G401.6 (cell line): ENCODE measurements around the gene CHMP1A.
A peak's percentile ranks its signal among the peaks of the same experiment; 100 is the strongest.

Experiments
- FAIRE-seq: peaks from 2 replicates; lab custom pipeline; 2012; peaks lifted over from hg19 to GRCh38; lab: Jason Lieb, UNC

CHMP1A gene

DNA sequence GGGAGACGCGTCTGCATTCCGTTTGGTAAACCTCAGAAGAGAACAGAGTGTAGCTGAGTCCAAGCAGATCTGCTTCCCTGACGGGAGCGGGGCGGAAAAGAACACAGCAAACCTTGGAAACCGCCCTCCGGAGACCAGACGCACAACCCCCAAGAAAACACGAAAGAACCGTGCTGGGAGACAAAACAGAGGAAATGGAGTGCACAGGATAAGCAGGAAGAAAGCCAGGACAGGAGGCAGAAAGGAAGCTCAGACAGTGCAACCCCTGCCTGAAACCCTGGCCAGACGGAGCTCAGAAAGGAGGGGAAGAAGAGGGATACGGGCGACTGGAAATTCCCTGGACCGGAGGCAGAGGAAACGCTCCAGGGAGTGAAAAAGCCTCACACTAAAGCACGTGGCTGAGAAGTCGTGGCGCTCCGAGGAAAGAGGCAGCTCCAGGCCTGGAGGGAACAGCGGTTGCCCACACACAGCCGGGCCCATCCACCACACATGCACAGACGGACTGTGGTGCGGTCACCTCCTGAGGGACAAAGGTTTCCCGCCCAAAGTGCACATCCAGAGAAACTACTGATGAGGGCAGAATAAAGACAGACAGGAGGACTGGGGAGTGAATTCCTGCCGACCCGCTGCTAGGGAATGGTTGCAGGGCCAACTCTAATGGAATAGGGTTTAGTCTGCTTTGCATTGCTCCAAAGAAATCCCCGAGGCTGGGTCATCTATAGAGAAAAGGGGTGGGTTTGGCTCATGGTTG, 33.8 kb downstream of the CHMP1A start:
- FAIRE-seq, result no peak

DNA sequence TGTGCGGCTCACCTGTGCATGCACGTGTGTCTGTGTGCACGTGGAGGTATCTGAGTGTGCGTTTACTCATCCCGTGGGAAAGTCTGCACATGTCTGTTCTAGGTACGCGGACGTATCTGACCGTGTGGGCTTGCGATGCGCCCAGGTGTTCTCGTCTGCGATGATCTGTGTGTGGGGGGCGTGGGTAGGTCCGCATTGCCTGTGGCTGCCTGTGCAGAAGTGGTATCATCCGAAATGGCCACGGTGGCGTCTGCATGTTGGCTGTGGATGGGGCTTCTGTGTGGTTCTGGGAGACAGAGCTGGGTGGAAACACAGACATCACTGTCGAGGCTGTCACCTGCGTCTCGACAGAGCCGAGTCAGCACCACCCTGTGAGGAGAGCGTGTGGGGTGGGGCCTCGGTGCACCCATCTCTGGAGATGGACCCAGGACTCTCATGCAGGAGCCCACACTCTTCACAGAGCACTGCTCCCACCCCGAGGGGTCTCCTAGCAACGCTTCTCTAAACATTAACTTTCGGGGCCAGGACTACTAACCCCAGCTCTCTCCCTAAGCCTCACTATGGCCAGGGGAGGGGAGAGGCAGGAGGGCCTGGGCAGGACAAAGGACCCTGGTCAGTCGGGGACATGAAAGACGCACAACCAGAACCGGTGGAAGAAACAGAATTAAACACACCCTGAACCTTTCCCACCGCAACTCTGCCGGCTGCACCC, 35.7 kb downstream of the CHMP1A start:
- no peak for FAIRE-seq

DNA sequence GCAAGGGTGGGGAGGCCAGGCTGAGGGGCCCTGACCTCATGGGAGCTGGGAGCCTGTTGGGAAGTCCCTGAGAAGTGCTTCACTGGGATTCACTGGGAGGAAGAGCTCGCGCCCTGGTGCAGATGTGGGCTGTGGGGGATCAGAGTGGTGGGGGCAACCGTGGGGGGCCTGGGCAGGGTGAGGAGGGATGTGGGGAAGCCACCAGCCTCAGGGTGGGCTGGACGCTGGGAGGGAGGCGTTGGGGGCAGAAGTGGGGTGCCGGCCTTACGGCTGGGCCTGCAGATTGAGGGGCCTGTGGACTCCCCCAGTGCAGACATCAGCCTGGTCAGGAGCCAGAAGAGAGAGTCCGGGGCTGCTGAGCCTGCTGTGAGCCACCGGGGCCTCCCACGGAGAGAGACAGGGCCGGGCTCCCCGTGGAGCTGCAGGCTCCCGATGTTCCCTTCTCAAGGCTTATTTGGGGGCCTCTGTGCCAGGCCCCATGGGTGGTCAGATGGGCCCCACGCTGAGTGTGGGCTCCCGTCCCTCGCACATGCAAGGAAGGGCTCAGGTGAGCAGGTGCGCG, 36.3 kb downstream of the CHMP1A start:
- no peak for FAIRE-seq

DNA sequence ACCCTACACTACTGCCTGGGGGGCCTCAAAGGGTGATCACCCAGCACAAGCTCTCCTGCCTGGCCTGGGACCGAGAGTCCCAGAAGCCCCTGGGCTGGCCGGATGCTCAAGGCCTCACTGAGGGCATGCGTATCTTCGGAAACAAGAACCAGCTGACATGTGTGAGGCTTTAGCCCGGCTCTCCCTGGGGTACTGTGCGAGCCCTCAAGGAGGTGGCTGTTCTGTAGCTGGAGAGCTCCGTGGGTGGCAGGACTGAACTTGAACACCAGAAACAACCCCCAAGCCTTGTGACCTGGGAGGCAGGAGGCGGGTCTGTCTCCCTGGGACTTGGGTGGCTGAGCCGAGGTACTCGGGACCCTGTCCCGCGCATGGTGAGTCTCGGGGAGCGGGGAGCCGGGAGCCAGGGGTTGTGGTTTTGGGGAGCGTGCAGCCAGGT, 37.1 kb downstream of the CHMP1A start:
- no peak for FAIRE-seq

DNA sequence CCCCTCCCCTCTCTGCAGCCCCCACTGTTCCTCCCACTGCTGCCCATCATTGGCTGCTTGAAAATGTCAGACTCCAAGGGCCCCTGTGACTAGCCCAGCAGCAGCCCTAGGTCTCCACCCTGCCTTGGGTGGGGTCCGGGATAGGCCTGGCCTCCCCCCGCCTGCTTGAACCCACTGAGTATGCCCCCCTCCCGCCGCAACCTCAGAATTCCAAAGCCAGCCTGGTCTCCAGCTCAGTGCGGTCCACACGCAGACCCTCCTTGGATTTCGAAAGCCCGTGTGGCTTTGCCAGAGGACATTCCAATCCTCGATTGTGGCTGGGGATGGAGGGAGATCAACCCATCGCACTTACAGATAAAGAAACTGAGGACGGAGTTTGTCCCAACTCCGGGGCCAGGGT, 37.7 kb downstream of the CHMP1A start:
- FAIRE-seq, result no peak

DNA sequence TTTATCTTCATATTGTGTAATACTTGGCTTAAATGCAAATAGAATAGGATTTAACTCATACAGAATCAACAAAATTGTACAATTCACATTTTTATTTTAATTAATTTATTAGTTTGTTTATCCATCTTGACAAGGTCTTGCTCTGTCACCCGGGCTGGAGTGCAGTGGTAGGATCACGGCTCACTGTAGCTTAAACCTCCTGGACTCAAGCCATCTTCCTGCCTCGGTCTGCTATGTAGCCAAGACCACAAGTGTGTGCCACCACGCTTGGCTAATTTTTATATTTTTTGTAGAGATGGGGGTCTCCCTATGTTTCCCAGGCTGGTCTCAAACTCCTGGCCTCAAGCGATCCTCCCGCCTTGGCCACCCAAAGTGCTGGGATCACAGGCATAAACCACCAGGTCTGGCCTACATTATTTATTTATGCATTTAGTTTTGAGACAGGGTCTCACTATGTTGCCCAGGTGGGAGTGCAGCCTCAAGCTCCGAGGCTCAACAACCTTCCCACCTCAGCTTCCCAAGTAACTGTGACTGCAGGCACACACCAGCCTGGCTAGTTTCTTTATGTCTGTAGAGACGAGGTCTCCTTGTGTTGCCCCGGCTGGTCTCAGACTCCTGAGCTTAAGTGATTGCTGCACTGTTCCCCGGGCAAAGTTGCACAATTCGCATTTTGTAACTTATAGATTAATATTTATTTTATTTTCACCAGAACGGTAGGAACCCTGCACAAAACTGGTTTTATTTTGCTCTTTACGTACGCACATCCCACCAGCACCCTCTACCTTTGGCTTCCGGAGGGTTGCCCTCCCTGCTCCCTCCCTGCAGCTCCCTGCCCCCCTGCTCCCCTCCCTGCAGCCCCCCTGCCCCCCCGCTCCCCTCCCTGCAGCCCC, 39.2 kb downstream of the CHMP1A start:
- FAIRE-seq, result peak; percentile 89

DNA sequence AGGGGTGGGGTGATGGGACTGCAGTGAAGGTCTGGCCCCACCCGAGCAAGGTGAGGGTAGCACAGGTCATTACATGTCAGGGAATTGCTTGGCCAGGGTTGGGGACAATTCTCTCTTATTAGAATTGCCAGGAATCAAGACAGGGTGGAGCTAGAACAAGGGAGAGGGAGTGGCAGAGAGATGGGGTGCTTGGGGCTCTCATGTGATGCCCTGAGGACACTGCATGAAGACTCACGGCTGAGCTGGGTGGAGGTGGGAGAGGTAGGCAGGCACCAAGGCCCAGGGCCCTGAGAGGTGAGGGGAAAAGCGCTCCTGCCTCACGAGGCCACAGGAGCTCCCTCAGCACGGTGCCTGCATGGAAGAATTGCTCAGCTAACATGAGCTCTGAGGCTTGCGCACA, 40.5 kb downstream of the CHMP1A start:
- no peak for FAIRE-seq

DNA sequence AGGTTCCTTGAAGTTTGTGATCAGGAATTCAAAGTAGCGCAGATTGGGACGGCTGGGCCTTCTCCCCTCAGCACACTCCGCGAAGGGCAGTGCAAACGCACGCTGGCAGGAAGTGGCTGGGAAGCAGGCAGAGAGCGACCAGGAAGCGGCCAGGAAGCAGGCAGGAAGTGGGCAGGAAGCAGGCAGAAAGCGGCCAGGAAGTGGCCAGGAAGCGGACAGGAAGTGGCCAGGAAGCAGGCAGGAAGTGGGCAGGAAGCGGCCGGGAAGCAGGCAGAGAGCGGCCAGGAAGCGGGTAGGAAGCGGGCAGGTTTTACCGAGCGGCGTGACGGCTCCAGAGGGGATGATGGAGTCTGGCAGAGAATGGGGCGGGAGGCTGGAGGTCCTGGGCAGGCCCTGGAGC, 40.9 kb downstream of the CHMP1A start:
- no peak for FAIRE-seq

DNA sequence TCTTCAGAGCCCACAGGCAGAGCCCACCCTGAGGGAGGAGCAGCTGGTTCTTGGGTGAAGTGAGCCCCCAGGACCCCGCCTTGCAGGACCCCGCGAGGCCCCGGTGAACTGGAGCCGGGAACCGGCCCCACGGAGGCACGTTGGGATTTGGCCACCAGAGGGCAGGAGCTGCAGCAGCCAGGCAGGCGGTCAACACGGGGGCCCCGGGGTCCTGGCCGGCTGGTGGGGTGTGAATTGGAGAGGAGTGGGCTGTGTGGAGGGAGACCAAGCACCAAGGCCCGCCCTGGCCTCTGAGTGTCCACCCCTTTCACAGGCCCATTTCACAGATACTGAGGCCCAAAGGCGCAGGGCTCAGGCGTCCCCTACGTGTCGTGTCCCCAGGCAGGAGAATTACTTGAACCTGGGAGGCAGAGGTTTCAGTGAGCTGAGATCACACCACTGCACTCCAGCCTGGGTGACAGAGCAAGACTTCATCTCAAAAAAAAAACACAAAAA, 41.9 kb downstream of the CHMP1A start:
- no peak for FAIRE-seq

DNA sequence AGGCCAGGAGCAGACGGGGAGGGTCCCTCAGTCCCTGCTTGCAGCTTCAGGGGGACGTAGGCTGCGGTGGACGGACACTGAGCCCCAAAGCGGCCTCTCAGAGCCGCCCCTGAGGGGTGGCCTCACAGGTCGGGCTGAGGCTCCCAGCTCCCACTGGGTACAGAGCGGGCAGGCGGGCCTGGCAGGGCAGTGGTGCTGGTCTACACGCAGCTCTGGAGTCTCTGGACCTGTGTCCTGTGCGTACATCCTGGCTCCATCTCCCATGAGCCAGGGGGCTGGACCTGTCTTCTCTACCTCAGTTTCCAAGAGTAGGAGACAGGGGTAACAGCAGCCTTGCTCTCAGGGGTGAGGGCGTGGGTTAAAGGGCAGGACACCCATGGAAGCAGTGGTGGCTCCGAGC, 42.3 kb downstream of the CHMP1A start:
- no peak for FAIRE-seq

DNA sequence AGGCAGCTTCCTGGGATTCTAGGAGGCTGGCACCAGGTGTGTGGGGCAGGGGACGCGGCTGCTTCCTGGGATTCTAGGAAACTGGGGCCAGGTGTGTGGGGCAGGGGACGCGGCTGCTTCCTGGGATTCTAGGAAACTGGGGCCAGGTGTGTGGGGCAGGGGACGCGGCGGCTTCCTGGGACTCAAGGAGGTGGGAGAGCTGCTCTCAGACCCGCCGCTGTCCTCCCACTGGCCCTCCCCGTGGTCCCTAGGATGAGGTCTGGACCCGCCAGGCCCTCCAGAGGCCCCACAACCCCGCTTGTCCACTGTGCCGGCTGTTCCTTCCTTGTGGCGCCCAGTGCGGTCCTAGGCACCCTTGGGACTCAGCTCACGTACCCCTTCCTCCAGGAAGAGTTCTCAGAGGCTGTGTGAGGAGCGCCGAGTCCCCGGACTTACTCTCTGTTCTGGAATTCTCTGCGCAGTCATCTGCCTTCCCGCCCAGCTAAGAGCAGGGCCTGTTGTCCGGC, 43.5 kb downstream of the CHMP1A start:
- no peak for FAIRE-seq

DNA sequence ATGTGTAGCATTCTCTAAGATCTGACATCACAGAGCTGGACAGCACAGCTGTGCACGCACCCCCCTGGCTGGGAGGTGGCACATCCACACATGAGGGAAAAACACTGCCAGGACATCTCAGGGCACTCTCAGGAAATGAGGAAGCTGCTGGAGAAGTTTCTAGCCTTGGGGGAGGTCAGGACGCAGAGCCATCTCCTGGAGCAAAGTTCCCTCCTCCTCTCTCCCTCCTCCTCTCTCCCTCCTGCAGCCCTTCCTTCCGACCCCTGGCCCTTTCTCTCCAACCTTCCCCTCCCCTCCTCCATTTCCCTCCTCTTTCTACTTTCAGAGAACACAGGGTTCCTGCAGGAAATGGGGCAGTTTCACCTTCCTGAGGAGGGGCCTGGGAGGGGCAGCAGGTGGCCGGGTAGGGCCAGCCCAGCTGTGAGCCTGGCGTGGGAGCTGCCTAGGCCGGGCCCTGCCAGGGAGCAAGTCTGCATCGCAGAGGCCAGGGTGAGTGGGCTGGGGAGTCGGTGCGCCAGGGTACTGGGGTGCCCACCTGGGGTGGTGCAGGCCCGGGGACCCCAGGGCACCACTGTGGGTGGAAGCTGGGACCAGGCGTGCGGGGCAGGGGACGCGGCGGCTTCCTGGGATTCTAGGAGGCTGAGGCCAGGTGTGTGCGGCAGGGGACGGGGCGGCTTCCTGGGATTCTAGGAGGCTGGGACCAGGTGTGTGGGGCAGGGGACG, 44.1 kb downstream of the CHMP1A start, which contains the start of gene DPEP1:
DPEP1 (plus strand) TSS at position 412 of the 723 bp plus-strand sequence. CDS start 16,769 bp downstream, outside the sequence.
- FAIRE-seq, result no peak

DNA sequence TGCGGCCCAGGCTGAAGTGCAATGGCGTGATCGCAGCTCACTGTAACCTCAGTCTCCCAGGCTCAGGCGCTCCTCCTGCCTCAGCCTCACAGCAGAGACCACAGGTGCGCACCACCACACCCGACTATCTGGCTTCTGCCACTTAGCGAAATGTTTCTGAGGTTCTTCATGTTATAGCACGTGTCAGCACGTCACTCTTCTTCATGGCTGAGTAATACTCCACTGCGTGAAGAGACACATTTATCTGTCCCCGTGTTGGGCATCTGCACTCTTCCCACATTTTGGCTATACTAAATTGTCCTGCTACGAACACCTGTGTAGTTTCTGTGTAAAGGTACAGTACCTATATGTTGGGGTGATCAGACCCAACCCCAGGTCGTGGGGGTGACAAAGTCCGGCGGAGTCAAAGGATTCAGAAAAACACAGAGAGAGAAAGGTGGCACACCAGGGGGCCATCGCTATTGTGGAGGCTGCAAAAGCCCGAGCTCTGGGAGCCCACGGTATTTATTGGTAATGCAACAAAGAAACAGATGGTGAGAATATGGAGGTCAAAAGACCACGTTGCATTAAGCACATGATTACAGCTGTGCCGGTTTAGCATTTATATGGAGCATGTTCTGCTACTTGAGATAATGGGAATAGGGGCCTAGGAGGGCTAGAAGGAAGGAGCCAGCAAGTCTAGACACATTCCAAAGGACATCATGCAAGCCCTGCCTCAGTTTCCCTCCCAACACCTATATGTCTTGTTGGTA, 44.9 kb downstream of the CHMP1A start:
- FAIRE-seq, result no peak

DNA sequence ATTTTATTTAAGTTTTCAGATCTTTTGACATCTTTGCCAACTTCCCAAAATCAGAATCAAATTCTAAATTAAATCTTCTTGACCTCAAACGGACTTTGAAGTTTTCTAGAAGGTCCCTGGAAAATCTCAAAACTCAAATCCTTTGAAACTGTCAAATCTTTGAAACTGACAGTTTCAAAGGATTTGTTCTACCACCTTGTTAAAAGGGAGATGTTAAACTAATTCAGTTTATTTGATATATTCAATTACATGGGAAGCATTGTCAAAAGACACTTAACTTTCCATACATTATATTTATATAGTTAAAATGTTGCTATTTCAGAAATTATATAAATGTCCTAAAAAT, 47.4 kb downstream of the CHMP1A start:
- peak; percentile 23 for FAIRE-seq

DNA sequence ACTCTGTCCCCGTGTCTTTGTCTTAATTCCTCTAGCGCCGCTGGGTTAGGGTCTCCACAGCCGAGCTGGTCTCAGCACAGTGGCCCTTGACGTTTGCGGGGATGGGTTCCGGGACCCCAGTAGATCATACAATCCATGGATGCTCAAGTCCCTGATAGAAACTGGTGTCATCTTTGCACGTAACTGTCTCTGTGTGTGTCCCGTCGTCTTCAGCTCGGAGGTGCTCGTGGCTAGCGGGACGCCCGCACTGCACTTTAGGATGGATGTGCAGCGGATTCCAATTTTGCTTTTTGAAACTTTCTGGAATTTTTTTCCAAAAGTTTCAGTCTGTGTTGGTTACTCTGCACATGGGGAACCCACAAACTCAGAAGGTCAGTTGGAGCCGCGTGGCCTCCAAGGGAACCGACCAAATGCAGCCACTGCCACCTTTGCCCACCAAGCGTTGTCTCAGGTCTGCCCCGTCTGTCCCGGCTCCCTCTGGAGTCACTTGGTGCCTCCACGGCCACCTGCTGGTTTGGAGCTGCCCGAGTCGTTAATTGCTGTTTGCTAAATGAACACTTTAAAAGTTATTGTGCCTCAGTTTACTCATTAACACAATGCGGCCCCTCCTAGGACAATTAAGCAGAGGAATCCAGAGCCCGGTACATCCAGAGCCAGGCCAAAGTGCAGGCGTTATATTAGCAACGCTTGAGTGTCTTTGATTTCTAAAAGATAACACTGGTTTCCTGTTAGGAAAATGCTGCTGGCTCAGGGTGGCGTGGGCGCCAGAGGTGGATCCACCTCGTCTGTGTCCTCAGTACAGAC, 49.4 kb downstream of the CHMP1A start:
- FAIRE-seq, result no peak

DNA sequence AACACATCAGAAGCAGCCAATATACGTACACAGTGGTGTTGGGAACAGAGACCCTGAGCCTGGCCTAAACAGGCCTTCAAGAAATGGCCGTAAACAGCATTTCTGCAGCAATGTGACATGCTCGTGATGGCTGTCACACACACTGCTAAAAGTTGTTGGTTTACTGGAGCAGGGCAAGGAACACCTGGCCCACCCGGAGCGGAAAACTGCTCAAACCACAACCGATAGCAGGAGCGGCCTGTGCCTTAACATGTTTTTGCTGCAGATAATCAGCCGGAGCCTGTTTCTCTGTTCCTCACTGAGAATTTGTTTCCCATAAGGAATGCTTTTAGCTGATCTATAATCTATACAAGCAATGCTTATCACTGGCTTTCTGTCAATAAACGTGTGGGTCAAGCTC, 50.1 kb downstream of the CHMP1A start:
- no peak for FAIRE-seq

DNA sequence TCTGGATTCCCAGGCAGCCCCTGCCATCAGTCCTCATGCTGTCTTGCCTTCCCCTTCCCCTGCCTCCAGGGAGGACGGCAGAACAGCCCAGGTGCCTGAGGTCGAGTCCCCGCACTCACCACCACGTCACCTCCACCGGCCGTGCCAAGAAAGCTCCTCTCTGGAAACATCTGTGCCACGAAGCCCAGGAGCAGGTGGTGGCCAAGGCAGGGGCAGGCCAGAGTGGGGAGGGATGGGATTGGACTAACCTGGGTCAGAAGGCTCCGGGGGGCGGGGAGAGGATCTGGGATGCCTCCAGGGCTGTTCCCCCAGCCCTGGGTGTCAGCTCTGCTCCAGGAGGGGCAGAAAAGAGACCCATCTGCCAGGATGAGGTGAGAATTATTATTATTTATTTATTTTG, 51.5 kb downstream of the CHMP1A start:
- FAIRE-seq, result no peak

DNA sequence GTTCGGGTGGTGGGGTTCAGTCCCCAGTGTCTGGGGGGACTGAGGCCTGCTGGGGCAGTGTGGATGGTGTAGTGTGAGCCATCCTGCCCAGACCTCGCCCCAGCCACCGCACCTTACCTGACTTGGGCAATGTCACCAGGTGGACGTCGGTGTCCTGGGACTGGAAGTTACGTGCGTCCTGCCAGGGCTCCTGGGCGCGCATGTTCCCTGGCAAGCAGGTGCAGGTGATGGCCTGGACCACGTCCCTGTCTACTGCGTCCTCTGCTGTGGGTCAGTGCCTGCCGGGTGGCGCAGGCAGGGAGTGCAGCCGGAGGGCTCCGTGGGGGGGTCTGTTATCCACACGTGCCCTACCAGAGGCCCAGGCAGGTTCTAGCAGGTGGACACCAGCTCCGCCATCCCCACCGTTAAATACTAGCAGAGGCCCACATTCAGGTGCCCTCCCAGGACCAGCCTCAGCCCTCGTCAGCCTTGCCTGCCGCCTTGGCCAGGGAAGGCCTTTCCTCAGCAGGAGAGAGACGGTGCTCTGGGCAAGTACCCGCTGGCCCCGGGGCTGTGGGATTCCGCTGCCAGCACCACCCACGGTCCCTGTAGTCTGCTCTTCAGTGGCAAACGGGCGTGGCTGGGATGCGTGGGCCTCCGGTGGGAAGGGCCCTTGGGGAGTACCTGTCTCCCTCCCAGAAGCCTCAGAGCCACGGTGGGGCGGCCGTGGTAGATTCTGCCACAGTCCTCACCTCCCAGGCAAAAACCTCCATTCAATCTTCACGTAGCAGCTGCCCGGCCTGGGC, 52.1 kb downstream of the CHMP1A start:
- no peak for FAIRE-seq

DNA sequence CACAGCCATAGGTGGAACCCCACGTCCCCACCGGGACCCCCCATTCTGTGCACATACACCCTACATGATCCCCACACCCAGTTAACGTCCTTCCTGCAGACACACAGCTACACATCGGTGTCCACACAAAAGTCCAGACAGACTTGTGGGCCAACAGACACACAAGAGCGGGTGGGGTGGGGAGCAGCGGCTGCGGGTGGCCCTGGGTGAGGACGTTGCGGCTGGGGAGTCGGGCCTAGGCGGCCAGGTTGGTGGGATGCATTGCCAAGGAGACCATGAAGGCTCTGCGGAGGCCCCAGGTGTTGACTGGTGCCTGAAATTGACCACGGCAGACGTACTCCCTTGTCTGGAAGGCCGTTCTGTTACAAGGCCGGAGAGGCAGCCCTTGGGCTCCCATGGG, 52.7 kb downstream of the CHMP1A start:
- FAIRE-seq, result no peak
